Measurements from ENCODE around the gene FEM1A. TPM values are rescaled to one million over a fixed set of nuclear protein-coding genes. Genes with fewer than 3 reads are reported as not detected.
A peak's percentile ranks its signal among the peaks of the same experiment; 100 is the strongest.

Gene FEM1A
- total and polyA plus RNA-seq, 10 of the 15 experiments (the other 5 are each of a cell fraction or from before 2014, with no cell fraction given), result 0.27 to 17.4 (median 3.8) TPM

GRCh38 chr19:4830768-4831265 is 39.3 kb downstream of the FEM1A start (continued):
- TF ChIP-seq EZH2 (IDR thresholded peaks at IDR 0.05; ENCODE audit: borderline replicate concordance, control insufficient read depth, low read depth, low read length) (no peak), MAX (IDR thresholded peaks at IDR 0.05; ENCODE audit: low read depth, low read length) (no peak), FOS (IDR thresholded peaks at IDR 0.05; ENCODE audit: borderline replicate concordance, extremely low read depth, insufficient read length) (no peak), STAT3 (IDR thresholded peaks at IDR 0.05; ENCODE audit: low read depth, low read length) (no peak), SMARCA5 (IDR thresholded peaks at IDR 0.05) (peak; percentile 60; the same call in 1 of the 2 replicates), RAD21 (IDR thresholded peaks at IDR 0.05; ENCODE audit: insufficient read depth, low read depth, low read length) (no peak), CBX3 (IDR thresholded peaks at IDR 0.05; ENCODE audit: borderline replicate concordance, low read depth) (no peak), BCL3 (IDR thresholded peaks at IDR 0.05; ENCODE audit: borderline replicate concordance, insufficient read depth, low read depth, low read length, poor library complexity, severe bottlenecking) (no peak), IRF5 (IDR thresholded peaks at IDR 0.05; ENCODE audit: borderline replicate concordance) (no peak), HDGF (IDR thresholded peaks at IDR 0.05) (peak; percentile 88), BRCA1 (IDR thresholded peaks at IDR 0.05; ENCODE audit: low read depth, low read length) (no peak), MYB (IDR thresholded peaks at IDR 0.05; ENCODE audit: borderline replicate concordance, low read depth, low read length) (no peak), E4F1 (IDR thresholded peaks at IDR 0.05; ENCODE audit: borderline replicate concordance, partially characterized antibody) (peak; percentile 30), IKZF1 (conservative IDR thresholded peaks at IDR 0.05) (no peak), BHLHE40 (IDR thresholded peaks at IDR 0.05; ENCODE audit: borderline replicate concordance in 1 of 2, low read depth in 2 of 2, low read length in 1 of 2) (no peak), TAF1 (IDR thresholded peaks at IDR 0.05; ENCODE audit: borderline replicate concordance, low read depth, low read length) (no peak), NR2C2 (IDR thresholded peaks at IDR 0.05; ENCODE audit: borderline replicate concordance, control insufficient read depth, insufficient read length, low read depth) (no peak)

Measured in GM12878 (cell line).